ENCODE data around the gene ARMCX2.
"Not testable (repeated sequence)": the region's sequence is repeated elsewhere in the genome, so short reads cannot be mapped to it uniquely, and the experiment has no call there.

Gene ARMCX2

GRCh38 chrX:101659601-101660063 is at the start of gene ARMCX2:
Gene ARMCX2 (minus strand): TSS chrX:101659850. CDS start chrX:101657588, 2,262 bp downstream.
- DNase-seq, result peak; percentile 3 to 41

GRCh38 chrX:101709384-101709783 is 49.7 kb upstream of the ARMCX2 start:
- no peak for DNase-seq

- DNase-seq, result no peak
These were observed 48.5 kb upstream of the ARMCX2 start for GRCh38 chrX:101708163-101708562.

GRCh38 chrX:101693476-101693875 is 33.8 kb upstream of the ARMCX2 start:
- no peak for DNase-seq

- DNase-seq, result no peak
These were observed 32.2 kb upstream of the ARMCX2 start for GRCh38 chrX:101691835-101692234.

GRCh38 chrX:101686574-101686973 is 26.9 kb upstream of the ARMCX2 start:
- no peak for DNase-seq

GRCh38 chrX:101685923-101686322 is 26.3 kb upstream of the ARMCX2 start:
- DNase-seq, result no peak

GRCh38 chrX:101682723-101683122 is 23.1 kb upstream of the ARMCX2 start:
- DNase-seq, result no peak

- DNase-seq, result no peak
These were observed 17.4 kb upstream of the ARMCX2 start for GRCh38 chrX:101677028-101677427.

- DNase-seq, result no peak
These were observed 16.9 kb upstream of the ARMCX2 start for GRCh38 chrX:101676571-101676970.

GRCh38 chrX:101668143-101668542 is 8.5 kb upstream of the ARMCX2 start:
- no peak for DNase-seq

GRCh38 chrX:101658661-101659491 is 774 bp downstream of the ARMCX2 start:
- peak; percentile 22 to 46 for DNase-seq

GRCh38 chrX:101657495-101657894 is 2.2 kb downstream of the ARMCX2 start:
- DNase-seq, result no peak

- no peak for DNase-seq
These were observed 2.8 kb downstream of the ARMCX2 start for GRCh38 chrX:101656817-101657216.

- DNase-seq, result no peak
These were observed 4.1 kb downstream of the ARMCX2 start for GRCh38 chrX:101655534-101655933.

GRCh38 chrX:101647716-101648115 is 11.9 kb downstream of the ARMCX2 start:
- not testable (repeated sequence) for DNase-seq

GRCh38 chrX:101642093-101642492 is 17.6 kb downstream of the ARMCX2 start:
- DNase-seq, result no peak

- DNase-seq, result no peak
These were observed 20.1 kb downstream of the ARMCX2 start for GRCh38 chrX:101639583-101639982.

GRCh38 chrX:101619364-101619763 is 40.3 kb downstream of the ARMCX2 start:
- peak; percentile 40 to 62 for DNase-seq

GRCh38 chrX:101617211-101618191 is 42.1 kb downstream of the ARMCX2 start, which contains the start of gene ARMCX6:
Gene ARMCX6 (minus strand): TSS chrX:101618000. CDS start chrX:101616620, 1,380 bp downstream.
- peak; percentile 18 to 51 for DNase-seq

- DNase-seq, result peak in 1 of 2 experiments; percentile 2
These were observed 53.9 kb downstream of the ARMCX2 start for GRCh38 chrX:101605728-101606127.

Measured in SHP77 (cell line).